HCT116 (cell line): ENCODE results near the gene OR11A1. TPM values are rescaled to one million over a fixed set of nuclear protein-coding genes. Genes with fewer than 3 reads are reported as not detected.

Experiments used
- ATAC-seq: fragments of 200-7000 bp; cut with Tn5 transposase; 2 replicates; pipeline ENCODE4 v1.9.1; 2020; ENCODE audit warnings: mild to moderate bottlenecking, moderate library complexity
- BruUV-seq: library from RNA; stranded (reverse); fragments of 400-500 nt; replicated peaks from 2 replicates; lab custom pipeline; 2021; lab: Mats Ljungman, UMichigan
- CTCF ChIA-PET: fragments of 300-600 bp; sonication (Branson Sonifier 250); formaldehyde crosslinking; loops from one replicate; lab custom pipeline; 2021; ENCODE audit warnings: antibody characterized with exemption; lab: Charles Lee
- POLR2A ChIA-PET: fragments of 300-600, 350-600 bp; sonication (Branson Sonifier 250); formaldehyde crosslinking; loops from one replicate; lab custom pipeline; 2021; ENCODE audit warnings: antibody characterized with exemption; lab: Charles Lee
- RAD21 ChIA-PET, 2 experiments: fragments of 300-600 bp; sonication (Branson Sonifier 250); formaldehyde crosslinking; loops; one replicate each; lab custom pipeline; 2023; ENCODE audit warnings: low total read pairs in 2 of 2; ENCODE audit not compliant: uncharacterized antibody in 2 of 2, unreplicated experiment in 2 of 2, low non-redundant PET in 1 of 2; lab: Charles Lee
- DNase-seq: peaks from one replicate; pipeline ENCODE4 v3.0.0-alpha.2; 2010; ENCODE audit warnings: low read depth, low spot score
- H2AFZ ChIP-seq: fragments of 200-600 bp; shearing (Covaris generic), sonication (generic); 2 replicates; pipeline ENCODE4 v1.6.1; 2017; ENCODE audit warnings: low read depth, mixed run types, mixed read lengths, antibody characterized with exemption, low read length; ENCODE audit not compliant: poor library complexity, severe bottlenecking
- H3K27ac ChIP-seq: 2 replicates; pipeline ENCODE4 v1.5.1; 2012; ENCODE audit warnings: low read depth, low read length
- H3K27me3 ChIP-seq: fragments of 200-600 bp; sonication (generic); 2 replicates; pipeline ENCODE4 v1.6.1; 2016; ENCODE audit warnings: mixed run types, low read length, mixed read lengths; ENCODE audit not compliant: insufficient read depth
- H3K36me3 ChIP-seq, 2 experiments: fragments of 200-500 bp in 1 of 2; fragments of 200-600 bp in 1 of 2; sonication (Bioruptor generic) in 1 of 2; sonication (generic) in 1 of 2; 2 replicates each; pipeline versions ENCODE4 v1.5.1 to v1.6.1; 2014 to 2016; ENCODE audit warnings: low read length in 2 of 2, inconsistent platforms in 1 of 2, mixed read lengths in 1 of 2, mixed run types in 1 of 2; ENCODE audit not compliant: insufficient read depth in 2 of 2, control insufficient read depth in 1 of 2
- H3K4me1 ChIP-seq, 2 experiments: fragments of 200-600 bp in 1 of 2; sonication (generic) in 1 of 2; 2 replicates each; pipeline versions ENCODE4 v1.5.1 to v1.6.1; 2012 to 2017; ENCODE audit warnings: low read length in 2 of 2, inconsistent platforms in 1 of 2, mild to moderate bottlenecking in 1 of 2, mixed read lengths in 1 of 2, mixed run types in 1 of 2, moderate library complexity in 1 of 2; ENCODE audit not compliant: insufficient read depth in 2 of 2, control insufficient read depth in 1 of 2
- H3K4me2 ChIP-seq: fragments of 200-600 bp; sonication (generic); 2 replicates; pipeline ENCODE4 v1.6.1; 2017; ENCODE audit warnings: mixed run types, low read length, mixed read lengths
- H3K4me3 ChIP-seq, 2 experiments: fragments of 200-600 bp in 1 of 2; sonication (generic) in 1 of 2; replicated peaks in 1 of 2; 2 replicates each; pipeline ENCODE4 v1.5.1; 2011 to 2016; ENCODE audit warnings: low read length in 2 of 2, control low read depth in 1 of 2, low read depth in 1 of 2, mild to moderate bottlenecking in 1 of 2, mixed read lengths in 1 of 2, mixed run types in 1 of 2
- H3K79me2 ChIP-seq: fragments of 200-600 bp; sonication (generic); 2 replicates; pipeline ENCODE4 v1.6.1; 2017; ENCODE audit warnings: mild to moderate bottlenecking, mixed run types, low read length, moderate library complexity, mixed read lengths; ENCODE audit not compliant: insufficient read depth
- H3K9ac ChIP-seq: fragments of 200-600 bp; sonication (generic); 2 replicates; pipeline ENCODE4 v1.6.1; 2016; ENCODE audit warnings: low read length, mixed read lengths
- H3K9me2 ChIP-seq: fragments of 200-600 bp; sonication (generic), shearing (Covaris generic); 2 replicates; pipeline ENCODE4 v1.6.1; 2017; ENCODE audit warnings: mixed run types, mild to moderate bottlenecking, moderate library complexity; ENCODE audit not compliant: insufficient read depth
- H3K9me3 ChIP-seq, 2 experiments: fragments of 200-500 bp in 1 of 2; fragments of 200-600 bp in 1 of 2; sonication (Bioruptor generic) in 1 of 2; sonication (generic) in 1 of 2; 2 replicates each; pipeline ENCODE4 v1.6.1; 2014 to 2017; ENCODE audit warnings: low read length in 2 of 2, mixed read lengths in 2 of 2, inconsistent platforms in 1 of 2, low read depth in 1 of 2, mild to moderate bottlenecking in 1 of 2, mixed run types in 1 of 2, moderate library complexity in 1 of 2; ENCODE audit not compliant: control insufficient read depth in 1 of 2, insufficient read depth in 1 of 2
- H4K20me1 ChIP-seq: fragments of 200-600 bp; sonication (generic), shearing (Covaris generic); 2 replicates; pipeline ENCODE4 v1.6.1; 2017; ENCODE audit warnings: mixed run types, mild to moderate bottlenecking, moderate library complexity; ENCODE audit not compliant: insufficient read depth
- ELF1 ChIP-seq: IDR thresholded peaks from 2 replicates; pipeline ENCODE4 v1.6.1; 2012; ENCODE audit warnings: low read depth, borderline replicate concordance
- EZH2 ChIP-seq: fragments of 200-600 bp; sonication (generic); IDR thresholded peaks from 2 replicates; pipeline ENCODE4 v1.6.1; 2017; ENCODE audit warnings: antibody characterized with exemption, mixed run types
- JUND ChIP-seq: IDR thresholded peaks from 2 replicates; pipeline ENCODE4 v1.6.1; 2012
- POLR2AphosphoS5 ChIP-seq: IDR thresholded peaks from 2 replicates; pipeline ENCODE4 v1.6.1; 2011; ENCODE audit warnings: mild to moderate bottlenecking, low read depth, low read length, moderate library complexity
- RAD21 ChIP-seq: IDR thresholded peaks from 2 replicates; pipeline ENCODE4 v1.6.1; 2012; ENCODE audit warnings: low read depth, mild to moderate bottlenecking
- SIN3A ChIP-seq: IDR thresholded peaks from 2 replicates; pipeline ENCODE4 v1.6.1; 2012; ENCODE audit warnings: low read depth
- SP1 ChIP-seq: IDR thresholded peaks from 2 replicates; pipeline ENCODE4 v1.6.1; 2012; ENCODE audit warnings: low read depth
- SRF ChIP-seq: IDR thresholded peaks from 2 replicates; pipeline ENCODE4 v1.6.1; 2012; ENCODE audit warnings: low read depth
- ZFX ChIP-seq: fragments of 450-650 bp; IDR thresholded peaks from 2 replicates; pipeline ENCODE4 v1.6.1; 2017
- intact Hi-C: fragments of 100-400 bp; cut with micrococcal nuclease; formaldehyde crosslinking; loops from 2 replicates; pipeline ENCODE4 v1.10.0; 2022
- total RNA-seq: library from RNA; stranded (reverse); gene quantifications from one replicate; pipeline ENCODE4 v1.2.1, GENCODE V29; 2021; ENCODE audit not compliant: unreplicated experiment
- TF ChIP-seq, protein P1 (sequence below): IDR thresholded peaks from 2 replicates; pipeline ENCODE4 v1.6.1; 2012; ENCODE audit warnings: low read depth
- TF ChIP-seq, protein P2 (sequence below): IDR thresholded peaks from 2 replicates; pipeline ENCODE4 v1.6.1; 2012

Gene OR11A1
- total RNA-seq, 1 experiment from 2014 or later = not detected

DNA sequence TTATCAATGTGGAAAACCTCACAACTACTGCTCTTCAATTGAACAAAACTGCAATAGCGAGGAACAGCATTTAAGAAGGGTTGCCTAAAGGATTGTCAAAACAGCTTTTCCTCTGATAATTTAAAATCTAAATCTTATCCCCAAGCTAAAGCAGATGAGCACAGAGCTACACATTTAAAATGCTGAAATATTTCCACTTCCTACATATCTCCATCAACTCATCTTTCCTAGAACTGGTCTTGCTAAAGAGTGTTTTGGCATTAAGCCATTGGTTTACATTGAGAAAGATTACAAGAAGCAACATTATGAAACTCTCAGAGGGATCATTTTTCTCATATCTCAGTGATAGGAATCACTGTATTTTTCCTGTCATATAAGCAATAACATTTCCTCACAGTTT, 14.2 kb downstream of the OR11A1 start:
- Histone ChIP-seq H3K79me2 (no peaks in the 10 kb centered on the region), H3K4me2 (no peak overlapping the region), H3K9me3 (no peaks in the 10 kb centered on the region), H3K36me3 (no peaks in the 10 kb centered on the region), H3K27me3 (0 out of 2 replicates have a peak, but pooled peaks cover 5% of the 10 kb centered on the region), H3K4me3 (no peak overlapping the region), H3K4me1 (no peaks in the 10 kb centered on the region), H4K20me1 (no peaks in the 10 kb centered on the region), H3K9ac (no peak overlapping the region), H2AFZ (no peak overlapping the region), H3K27ac (no peak overlapping the region), H3K9me2 (no peaks in the 10 kb centered on the region)
- ChIA-PET POLR2A (no interaction called here), CTCF (no interaction called here), RAD21 (no interaction called here)
- intact Hi-C loops = no loop called here
- DNase-seq (no peak), ATAC-seq (no peak)
- BruUV-seq = no TSS peak
- TF ChIP-seq, protein P1, sequence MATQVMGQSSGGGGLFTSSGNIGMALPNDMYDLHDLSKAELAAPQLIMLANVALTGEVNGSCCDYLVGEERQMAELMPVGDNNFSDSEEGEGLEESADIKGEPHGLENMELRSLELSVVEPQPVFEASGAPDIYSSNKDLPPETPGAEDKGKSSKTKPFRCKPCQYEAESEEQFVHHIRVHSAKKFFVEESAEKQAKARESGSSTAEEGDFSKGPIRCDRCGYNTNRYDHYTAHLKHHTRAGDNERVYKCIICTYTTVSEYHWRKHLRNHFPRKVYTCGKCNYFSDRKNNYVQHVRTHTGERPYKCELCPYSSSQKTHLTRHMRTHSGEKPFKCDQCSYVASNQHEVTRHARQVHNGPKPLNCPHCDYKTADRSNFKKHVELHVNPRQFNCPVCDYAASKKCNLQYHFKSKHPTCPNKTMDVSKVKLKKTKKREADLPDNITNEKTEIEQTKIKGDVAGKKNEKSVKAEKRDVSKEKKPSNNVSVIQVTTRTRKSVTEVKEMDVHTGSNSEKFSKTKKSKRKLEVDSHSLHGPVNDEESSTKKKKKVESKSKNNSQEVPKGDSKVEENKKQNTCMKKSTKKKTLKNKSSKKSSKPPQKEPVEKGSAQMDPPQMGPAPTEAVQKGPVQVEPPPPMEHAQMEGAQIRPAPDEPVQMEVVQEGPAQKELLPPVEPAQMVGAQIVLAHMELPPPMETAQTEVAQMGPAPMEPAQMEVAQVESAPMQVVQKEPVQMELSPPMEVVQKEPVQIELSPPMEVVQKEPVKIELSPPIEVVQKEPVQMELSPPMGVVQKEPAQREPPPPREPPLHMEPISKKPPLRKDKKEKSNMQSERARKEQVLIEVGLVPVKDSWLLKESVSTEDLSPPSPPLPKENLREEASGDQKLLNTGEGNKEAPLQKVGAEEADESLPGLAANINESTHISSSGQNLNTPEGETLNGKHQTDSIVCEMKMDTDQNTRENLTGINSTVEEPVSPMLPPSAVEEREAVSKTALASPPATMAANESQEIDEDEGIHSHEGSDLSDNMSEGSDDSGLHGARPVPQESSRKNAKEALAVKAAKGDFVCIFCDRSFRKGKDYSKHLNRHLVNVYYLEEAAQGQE = no peak
- no peak for TF ChIP-seq RAD21
- no peak for TF ChIP-seq POLR2AphosphoS5
- TF ChIP-seq ELF1 = no peak
- TF ChIP-seq, protein P2, sequence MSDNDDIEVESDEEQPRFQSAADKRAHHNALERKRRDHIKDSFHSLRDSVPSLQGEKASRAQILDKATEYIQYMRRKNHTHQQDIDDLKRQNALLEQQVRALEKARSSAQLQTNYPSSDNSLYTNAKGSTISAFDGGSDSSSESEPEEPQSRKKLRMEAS = no peak
- TF ChIP-seq ZFX = no peak
- no peak for TF ChIP-seq EZH2
- TF ChIP-seq SRF = no peak
- no peak for TF ChIP-seq SIN3A
- no peak for TF ChIP-seq SP1
- no peak for TF ChIP-seq JUND
